Stimulated activated CD4-positive, alpha-beta T cell treated with anti-CD3 and anti-CD28 coated beads, Interleukin-15, amount 100 ng/mL, for 48 hours (primary cell): ENCODE data around the gene WFDC1.
"Not testable (repeated sequence)": the region's sequence is repeated elsewhere in the genome, so short reads cannot be mapped to it uniquely, and the experiment has no call there.

ENCODE experiments used
- DNase-seq, 2 donors: peaks; one replicate each; pipeline ENCODE4 v3.0.0-alpha.2; 2020; ENCODE audit warnings: low read depth in 2 of 2

WFDC1 gene

DNA sequence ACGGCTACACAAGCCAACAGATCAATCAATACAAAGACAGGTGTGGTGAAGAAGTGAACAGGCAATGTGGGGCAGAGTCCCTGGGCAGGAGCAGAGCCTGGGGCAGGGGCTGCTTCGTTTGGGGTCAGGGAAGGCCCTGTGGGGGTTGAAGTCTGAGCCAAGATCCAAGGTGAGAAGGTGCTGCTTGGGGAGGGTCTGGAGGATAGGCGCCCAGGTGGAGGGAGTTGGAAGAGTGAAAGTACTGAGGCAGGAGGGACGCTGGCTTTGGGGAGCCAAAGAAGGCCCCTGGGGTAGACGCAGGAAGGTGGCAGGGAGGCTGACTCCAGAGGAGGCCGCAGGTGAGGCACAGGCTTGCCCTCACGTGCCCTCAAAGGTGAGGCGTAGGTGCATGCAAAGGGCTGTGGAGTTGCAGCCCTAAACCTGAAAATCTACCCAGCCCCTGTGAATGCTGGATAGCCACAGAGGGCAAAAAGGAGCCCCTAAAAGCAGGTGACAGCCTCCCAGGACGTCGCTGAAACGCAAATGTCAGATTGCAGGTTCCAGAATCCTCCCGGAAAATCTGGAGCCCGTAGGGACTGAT lies 33.3 kb downstream of the WFDC1 start:
- no peak for DNase-seq

DNA sequence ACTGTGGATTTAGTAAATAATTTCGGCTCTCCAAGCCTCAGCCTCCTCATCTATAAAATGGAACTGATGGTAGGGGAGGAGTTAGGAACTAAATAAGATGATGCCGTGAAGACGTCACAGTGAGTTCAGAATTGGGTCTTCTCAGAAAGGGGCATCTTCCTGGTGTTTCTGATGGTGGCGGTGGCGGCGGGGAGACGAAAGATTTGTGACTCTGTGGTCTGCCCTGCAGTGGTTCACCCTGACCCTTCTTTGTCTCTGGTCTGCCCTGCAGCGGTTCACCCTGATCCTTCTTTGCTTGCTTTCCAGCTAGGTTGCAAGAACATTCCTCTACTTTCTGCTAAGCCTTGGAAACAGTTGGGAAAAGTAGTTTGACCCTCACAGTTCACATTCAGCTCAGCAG lies 34.3 kb downstream of the WFDC1 start:
- DNase-seq = no peak

DNA sequence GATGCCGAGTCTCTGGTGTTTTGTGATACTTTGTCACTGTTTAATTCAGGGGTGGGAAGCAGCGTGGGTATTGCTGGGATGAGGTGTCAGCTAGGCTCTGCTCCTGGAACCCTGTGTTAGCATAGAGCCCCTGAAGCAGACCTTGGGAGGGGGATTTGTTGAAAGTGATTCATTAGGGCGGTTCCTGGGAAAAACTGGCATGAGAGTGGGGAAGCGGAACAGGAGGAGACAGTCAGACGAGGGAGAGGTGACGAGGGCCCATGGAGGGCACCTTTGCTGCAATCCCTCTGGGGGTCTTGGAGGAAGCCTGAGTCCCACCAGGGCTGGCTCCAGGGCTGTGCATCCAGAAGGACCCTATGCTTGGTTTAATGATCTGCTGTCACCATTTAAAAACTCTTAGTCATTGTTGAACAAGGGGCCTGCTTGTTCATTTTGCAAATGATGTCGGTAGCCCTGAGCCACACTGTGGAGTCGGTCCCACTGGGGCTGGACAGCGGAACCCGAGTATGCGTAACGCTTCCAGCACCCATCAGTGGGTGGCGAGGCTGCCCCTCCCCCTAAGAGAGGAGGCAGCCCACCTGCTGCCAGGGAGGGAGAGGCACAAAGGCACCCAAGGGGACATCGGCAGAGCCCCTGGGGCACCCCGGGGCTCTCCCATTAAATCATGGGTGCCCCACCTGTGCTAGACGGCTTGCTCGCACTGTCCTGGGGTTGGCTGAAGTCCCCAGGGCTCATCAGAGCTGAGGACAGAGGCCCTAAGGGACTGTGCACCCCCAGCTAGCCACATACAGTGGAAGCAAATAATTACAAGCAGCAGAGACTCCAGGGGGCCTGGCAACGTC lies 35.4 kb downstream of the WFDC1 start:
- no peak for DNase-seq

DNA sequence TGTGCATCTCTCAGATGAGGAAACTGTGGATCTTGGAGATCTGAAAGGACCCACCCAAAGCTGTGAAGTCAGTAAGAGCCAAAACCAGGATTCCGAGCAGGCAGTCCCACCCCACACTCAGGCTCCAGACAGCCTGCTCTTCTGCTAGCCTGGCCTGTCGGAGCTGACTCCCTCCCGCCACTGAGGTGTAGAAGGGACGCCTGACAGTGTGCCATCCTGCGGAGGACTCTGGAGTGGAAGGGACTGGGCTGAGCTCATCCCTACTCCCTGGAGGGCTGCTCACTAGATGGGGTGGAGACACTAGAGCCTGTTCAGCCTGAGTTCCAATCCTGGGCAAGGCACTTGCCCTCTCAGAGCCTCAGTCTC lies 36.0 kb downstream of the WFDC1 start:
- DNase-seq = no peak

DNA sequence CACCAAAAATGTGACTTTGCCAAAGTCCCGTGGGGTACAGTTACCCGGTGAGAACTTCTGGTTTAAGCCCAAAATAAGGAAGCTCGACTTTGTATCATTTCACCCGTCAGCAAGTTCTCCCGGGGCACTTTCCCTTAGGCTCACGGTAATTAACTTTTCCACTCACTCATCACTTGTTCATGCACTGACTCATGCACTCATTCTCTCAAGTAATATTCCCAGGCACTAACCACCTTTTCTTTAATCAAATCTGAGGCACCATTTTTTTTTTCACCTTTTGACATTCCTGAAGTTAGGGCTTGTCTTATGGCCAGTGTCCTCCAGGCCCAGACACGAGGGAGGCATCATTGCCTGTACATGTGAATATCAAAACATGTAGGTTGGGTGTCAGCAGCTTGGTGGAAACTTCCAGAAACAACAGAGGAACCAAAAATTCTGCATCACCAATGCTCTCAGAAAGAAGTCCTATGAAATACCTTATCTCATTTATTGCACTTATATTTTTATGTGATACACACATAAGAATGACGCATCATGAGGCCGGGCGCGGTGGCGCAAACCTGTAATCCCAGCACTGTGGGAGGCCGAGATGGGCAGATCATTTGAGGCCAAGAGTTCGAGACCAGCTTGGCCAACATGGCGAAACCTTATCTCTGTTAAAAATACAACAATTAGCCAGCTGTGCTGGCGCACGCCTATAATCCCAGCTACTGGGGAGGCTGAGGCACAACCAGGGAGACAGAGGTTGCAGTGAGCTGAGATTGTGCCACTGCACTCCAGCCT lies 37.5 kb downstream of the WFDC1 start:
- DNase-seq = no peak

DNA sequence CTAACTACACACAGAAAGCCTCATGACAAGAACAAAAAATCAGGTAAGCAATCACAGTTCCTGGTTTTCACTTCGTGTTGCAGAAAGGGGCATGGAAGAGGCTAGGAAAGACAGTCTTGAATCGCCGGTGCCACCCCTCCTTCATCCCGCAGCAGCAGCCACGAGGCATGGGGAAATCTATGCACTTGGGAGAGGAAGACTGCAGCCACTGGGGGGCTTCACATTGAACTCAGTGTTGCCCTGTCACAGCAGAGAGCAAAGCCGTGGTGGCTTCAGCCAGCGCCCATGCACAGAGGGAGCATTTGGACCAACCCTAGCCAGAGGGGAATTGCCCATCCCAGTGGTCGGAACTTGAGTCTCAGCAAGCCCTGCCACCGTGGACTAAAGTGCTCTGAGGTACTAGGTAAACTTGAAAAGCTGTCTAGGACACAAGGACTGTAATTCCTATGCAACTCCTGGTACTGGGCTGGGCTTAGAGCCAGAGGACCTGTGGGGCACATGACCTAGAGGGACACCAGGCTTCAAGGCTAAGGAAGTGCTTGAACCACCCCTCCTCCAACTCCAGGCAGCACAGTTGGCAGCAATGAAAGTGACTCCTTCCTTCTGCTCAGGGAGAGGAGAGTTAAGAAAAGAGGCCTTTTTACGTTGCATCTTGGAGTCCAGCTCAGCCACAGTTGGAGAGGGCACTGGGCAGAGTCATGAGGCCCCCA lies 38.5 kb downstream of the WFDC1 start:
- no peak for DNase-seq

DNA sequence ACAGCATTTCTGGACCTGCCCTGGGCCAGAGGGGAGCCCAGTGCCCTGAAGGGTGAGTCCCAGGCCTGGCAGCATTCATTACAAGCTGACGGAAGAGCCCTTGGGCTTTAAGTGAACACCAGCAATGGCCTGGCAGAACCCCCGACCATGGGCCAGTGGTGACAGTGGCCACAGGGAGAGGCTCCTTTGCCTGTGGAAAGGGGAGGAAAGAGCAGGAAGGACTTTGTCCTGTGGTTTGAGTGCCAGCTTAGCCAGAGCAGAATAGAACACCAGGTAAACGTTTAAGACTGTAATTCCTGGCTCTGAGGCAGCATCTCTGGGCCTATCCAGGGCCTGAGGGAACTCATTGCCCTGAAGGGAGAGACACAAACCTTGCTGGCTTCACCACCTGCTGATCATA lies 39.4 kb downstream of the WFDC1 start:
- DNase-seq = no peak

DNA sequence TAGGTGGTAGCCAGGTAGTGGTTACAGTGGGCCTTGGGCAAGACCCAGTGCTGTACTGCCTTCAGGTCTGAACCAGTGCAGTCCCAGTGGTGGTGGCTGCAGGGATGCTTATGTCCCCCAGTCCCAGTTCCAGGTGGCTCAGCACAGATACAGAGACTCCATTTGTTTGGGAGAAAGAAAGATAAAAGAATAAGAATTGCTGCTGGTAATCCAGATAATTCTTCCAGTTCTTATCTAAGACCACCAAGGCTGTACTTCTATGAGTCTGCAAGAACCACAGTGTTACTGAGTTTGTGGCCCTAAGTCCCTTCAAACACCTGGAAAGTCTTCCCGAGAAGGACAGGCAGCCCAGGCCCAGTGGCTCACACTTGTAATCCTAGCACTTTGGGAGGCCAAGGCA lies 39.8 kb downstream of the WFDC1 start:
- no peak for DNase-seq

DNA sequence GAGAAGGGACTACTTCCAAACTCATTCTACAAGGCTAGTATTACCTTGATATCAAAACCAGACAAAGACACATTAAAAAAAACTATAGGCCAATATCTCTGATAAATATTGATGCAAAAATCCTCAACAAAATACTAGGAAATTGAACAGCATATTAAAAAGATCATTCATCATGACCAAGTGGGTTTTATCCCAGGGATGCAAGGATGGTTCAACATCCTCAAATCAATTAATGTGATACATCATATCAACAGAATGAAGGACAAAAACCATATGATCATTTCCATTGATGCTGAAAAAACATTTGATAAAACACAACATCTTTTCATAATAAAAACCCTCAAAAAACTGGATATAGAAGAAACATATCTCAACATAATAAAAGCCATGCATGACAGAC lies 42.6 kb downstream of the WFDC1 start:
- DNase-seq = not testable (repeated sequence)

DNA sequence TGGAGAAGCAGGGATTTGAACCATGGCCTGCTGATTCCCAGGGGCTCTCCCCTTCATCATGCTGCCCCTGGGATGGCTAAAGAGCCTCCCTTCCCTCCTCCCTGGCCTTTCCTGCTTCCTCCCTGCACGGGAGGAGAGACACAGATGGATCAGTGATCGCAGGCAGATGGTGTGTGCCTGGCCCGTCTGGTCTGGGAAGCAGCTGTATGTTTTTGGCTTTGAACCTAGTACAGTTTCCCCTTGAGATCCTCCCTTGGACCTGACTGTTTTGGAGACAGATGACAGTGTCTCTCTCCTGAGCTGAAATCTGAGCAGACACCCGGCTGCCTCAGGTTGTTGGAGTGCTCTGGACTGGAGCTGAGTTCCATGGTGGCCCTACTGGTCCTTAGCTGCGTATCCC lies 44.6 kb downstream of the WFDC1 start:
- no peak for DNase-seq

DNA sequence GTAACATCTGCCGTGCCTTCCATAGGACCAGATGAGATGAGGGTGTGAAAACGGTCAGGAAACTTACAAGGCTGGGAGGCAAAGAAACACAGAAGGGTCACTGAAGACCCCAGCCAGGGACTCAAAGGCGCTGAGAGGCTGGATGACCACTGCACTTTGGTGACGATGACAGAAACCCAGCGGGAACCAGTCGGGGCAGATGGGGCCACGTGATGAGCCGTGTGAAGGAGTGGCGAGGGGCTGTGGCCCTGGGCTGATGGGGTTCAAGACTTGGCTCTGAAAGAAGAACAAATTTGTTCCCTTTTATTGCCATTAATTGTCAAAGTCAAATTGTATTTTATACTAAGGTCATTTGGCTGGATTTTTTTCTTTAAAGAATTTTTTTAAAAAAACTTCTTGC lies 45.1 kb downstream of the WFDC1 start:
- no peak for DNase-seq

DNA sequence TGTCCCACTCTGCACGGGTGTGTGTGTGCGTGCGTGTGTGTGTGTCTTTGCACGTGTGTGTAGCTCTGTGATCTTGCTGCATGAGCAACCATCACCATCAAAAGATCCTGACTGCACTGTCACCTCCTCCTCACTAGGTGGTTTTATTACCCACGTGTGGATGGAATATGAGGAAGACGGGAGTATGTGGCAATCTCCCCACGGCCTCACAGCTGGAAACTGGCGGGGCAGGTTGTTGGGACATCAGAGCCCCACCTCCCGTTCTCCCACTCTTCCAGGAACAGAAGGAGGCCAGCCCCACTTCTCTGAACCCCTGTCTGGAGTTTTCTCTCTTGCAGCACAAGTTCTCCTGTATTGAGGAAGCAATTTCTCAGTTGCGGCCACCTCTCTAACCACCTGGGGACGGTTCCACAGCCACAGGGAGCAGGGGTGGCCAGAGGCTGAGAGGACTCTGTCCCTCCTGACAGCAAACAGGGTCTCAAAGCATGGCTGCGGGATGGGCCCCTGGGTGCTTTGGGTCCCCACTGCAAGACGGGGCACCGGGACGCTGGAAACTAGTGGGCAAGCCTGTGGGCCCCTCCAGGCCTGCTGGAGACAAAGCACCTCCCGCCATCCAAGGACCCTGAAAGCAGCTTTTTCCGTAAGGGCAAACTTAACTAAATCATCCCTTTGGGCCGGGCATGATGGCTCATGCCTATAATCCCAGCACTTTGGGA lies 45.8 kb downstream of the WFDC1 start:
- no peak for DNase-seq

DNA sequence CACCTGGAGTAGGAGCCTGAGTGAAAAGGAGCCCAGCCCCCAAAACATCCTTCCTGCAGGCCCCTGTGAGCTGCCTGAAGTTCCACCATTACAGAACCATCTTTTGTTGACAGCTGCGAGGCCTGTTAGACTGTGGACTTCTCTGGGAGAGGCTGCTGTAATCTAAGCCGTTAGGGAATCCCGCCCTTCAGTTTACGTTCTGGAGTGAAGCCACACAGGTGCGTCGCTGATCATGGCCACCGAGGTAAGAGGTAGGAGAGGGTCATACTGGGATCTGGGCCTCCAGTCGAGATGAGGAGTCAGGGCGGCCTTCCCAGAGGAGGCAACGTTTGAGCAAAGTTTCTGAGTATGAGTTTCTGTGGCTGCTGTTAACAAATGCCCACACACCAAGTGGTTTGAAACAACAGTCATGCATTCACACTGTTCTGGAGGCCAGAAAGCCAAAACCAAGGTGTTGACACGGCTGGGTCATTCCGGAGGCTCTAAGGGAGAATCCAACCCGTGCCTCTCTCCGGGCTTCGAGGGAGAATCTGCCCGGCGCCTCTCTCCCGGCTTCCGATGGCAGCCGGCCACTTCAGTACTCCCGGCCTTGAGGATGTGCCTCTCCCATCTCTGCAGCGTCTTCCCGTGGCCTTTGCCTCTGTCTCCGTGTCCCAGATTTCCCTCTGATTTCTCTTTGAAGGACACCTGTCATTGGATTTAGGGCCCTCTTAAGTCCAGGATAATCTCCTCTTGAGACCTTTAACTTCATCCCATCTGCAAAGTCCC lies 47.0 kb downstream of the WFDC1 start:
- DNase-seq = no peak

DNA sequence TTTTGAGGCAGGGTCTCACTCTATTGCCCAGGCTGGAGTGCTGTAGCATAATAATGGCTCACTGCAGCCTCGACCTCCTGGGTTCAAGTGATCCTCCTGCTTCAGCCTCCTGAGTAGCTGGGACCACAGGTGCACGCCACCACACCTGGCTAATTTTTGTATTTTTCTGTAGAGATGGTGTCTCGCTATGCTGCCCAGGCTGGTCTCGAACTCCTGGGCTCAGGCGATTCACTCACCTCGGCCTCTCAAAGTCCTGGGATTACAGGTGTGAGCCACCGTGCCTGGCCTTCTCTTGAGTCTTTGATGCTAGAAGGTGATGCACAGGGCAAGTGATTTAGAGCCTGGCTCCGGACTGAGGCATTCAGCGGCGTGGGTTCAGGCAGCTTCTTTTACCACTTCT lies 49.1 kb downstream of the WFDC1 start:
- not testable (repeated sequence) for DNase-seq

DNA sequence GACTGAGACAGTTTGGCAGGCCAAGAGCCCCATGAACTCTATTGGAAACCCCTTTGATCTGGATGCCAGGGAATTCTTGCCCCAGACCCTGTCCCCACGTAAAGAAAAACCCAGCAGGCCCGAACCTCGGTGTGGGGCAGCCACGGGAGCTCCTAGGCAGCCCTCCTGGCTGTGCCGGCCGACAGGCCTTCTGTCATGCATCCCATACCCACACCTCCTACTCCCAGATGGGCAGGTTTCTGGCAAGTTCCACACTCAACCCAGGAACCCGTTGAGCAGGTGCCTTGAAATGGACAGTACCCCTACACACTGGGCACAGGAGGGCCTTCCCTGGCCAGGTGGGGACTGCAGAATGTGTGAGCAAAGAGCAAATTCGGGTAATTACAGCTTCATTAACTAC lies 50.1 kb downstream of the WFDC1 start:
- no peak for DNase-seq

DNA sequence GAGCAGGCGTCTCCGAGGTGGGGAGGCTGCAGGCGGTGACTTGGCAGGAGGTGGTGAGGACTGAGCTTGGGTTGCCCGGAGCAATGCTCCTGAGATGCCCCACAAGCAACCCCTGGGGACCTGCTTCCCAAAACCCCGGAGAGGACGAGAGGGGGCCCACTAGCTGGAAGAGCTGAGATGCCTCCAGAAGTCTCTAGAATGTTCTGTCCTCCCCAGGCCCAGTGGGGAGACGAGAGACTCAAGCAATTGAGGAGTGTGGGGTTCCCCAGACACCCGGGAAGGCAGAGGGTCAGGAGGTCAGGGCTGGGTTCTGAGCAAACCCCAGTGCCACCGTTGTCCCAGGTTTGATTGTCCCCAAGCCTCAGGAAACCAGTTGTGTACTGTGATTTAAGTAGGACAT lies 52.5 kb downstream of the WFDC1 start:
- no peak for DNase-seq

DNA sequence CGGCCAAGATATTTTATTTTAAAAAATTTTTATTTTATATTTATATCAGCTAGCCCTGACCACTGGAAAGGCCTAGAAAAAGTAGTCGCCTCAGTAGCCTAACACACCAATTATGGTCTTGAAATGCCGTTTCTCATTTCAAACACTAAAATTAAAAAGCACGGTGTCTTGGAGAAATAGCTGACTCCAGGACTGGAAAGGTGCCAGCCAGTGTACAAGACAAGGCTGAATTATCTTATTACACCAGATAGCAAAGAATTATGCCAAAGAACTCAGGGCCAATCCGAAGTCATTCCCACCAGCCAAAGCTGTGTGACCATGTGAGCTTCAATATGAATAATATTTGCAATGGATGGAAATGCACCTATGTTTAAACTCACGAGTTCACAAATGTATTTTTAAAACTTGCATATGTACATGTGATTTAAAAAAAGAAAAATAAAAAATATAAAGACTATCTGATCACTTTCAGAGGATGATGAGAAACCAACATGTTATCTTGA lies 53.8 kb downstream of the WFDC1 start:
- no peak for DNase-seq

DNA sequence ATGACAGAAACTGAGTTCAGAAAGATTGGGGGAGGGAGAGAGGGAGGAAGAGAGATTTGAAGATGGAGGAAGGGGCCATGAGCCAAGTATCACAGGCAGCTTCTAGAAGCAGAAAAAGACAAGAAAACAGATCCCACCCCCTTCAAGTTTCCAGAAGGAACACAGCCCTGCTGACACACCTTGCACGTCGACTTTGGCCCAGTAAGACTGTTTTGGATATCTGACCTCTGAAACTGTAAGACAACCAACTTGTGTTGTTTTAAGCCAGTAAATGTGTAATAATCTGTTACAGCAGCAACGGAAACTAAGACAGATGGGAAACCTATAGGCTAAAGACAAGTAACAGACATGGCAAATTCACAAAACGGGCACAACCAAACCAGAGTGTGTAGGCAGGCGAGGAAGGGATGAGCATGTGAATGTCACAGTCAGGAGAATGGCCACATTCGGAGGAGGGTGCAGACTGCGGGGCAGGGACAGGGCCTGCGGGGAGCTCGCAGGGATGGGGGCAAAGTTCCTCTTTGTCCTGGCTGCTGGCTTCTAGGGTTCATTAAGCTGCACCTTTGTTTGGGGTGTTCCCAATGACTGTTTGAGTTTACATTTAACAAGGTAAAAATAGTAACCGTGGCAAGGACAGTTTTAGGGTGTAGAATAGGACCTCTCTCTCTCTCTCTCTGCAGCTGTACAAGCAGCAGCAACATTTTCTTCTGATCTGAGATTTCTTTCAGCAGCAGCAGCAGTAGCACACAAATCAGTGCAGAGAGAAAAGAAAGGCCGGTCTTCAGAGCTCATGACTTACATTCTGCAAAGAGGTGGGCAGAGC lies 55.4 kb downstream of the WFDC1 start:
- no peak for DNase-seq

DNA sequence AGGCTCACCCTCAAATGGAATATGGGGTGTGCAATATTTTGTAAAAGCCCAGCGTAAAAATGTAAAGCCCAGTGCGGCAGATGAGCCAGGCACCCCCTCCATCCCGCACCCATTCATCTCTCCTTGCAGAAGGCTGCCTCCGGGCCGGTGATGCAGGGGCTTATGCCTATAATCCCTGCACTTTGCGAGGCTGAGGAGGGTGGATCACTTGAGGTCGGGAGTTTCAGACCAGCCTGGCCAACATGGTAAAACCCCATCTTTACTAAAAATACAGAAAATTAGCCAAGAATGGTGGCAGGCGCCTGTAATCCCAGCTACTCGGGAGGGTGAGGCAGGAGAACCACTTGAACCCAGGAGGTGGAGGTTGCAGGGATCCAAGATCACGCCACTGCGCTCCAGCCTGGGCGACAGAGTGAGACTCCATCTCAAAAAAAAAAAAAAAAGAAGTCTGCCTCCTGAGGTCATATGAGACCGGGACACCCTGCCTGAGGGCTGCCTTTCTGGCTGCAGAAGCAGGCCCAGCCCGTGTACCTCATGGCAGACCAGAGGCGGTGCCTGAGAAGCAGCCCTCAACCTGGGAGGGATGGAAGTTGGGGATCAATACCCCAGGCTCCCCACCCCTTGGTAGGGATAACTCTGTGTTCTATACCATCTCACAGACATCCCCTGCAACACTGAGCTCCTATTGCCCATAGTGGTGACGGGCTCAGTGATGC lies 56.2 kb downstream of the WFDC1 start:
- no peak for DNase-seq
